Keratinocyte (primary cell): ENCODE data around the gene EPHA6. TPM values are rescaled to one million over a fixed set of nuclear protein-coding genes. Genes with fewer than 3 reads are reported as not detected.

Experiments
- DNase-seq: peaks from one replicate; pipeline ENCODE4 v3.0.0-alpha.2; 2011; ENCODE audit warnings: low read depth, missing footprints, low spot score
- FAIRE-seq: peaks from 2 replicates; lab custom pipeline; 2011; peaks lifted over from hg19 to GRCh38; lab: Jason Lieb, UNC
- H2AFZ ChIP-seq: 2 replicates; pipeline ENCODE4 v1.6.0; 2012; ENCODE audit warnings: low read length, control low read depth, inconsistent platforms; ENCODE audit not compliant: control insufficient read depth
- H3K27ac ChIP-seq: 2 replicates; pipeline ENCODE4 v1.5.1; 2011; ENCODE audit warnings: low read length; ENCODE audit not compliant: control insufficient read depth, insufficient read depth
- H3K27me3 ChIP-seq: 3 replicates; pipeline ENCODE4 v1.6.0; 2011; ENCODE audit warnings: low read length; ENCODE audit not compliant: control insufficient read depth, insufficient read depth; ENCODE audit errors: extremely low read depth
- H3K36me3 ChIP-seq, 2 experiments: 2 replicates in 1 of 2; 3 replicates in 1 of 2; pipeline ENCODE4 v1.5.1; 2011; ENCODE audit warnings: low read length in 2 of 2, mild to moderate bottlenecking in 1 of 2; ENCODE audit not compliant: control insufficient read depth in 2 of 2, insufficient read depth in 2 of 2; ENCODE audit errors: extremely low read depth in 1 of 2
- H3K4me1 ChIP-seq: 3 replicates; pipeline ENCODE4 v1.5.1; 2011; ENCODE audit warnings: low read length; ENCODE audit not compliant: control insufficient read depth, insufficient read depth; ENCODE audit errors: extremely low read depth
- H3K4me2 ChIP-seq: 3 replicates; pipeline ENCODE4 v1.6.0; 2011; ENCODE audit warnings: low read depth, low read length; ENCODE audit not compliant: control insufficient read depth, insufficient read depth; ENCODE audit errors: extremely low read depth
- H3K4me3 ChIP-seq, 3 experiments: fragments of 200-600 bp in 1 of 3; sonication (generic) in 1 of 3; 2 replicates in 2 of 3; 3 replicates in 1 of 3; pipeline ENCODE4 v1.5.1; 2011 to 2016; ENCODE audit warnings: low read length in 3 of 3, mild to moderate bottlenecking in 3 of 3, control low read depth in 2 of 3, inconsistent platforms in 1 of 3, low read depth in 1 of 3, mixed read lengths in 1 of 3, mixed run types in 1 of 3, moderate library complexity in 1 of 3; ENCODE audit not compliant: control insufficient read depth in 2 of 3, insufficient read depth in 2 of 3; ENCODE audit errors: extremely low read depth in 1 of 3
- H3K79me2 ChIP-seq: 2 replicates; pipeline ENCODE4 v1.6.0; 2012; ENCODE audit warnings: low read length; ENCODE audit not compliant: control insufficient read depth, insufficient read depth
- H3K9ac ChIP-seq: 3 replicates; pipeline ENCODE4 v1.6.0; 2011; ENCODE audit warnings: low read length; ENCODE audit not compliant: control insufficient read depth, insufficient read depth; ENCODE audit errors: extremely low read depth
- H3K9me1 ChIP-seq: 3 replicates; pipeline ENCODE4 v1.6.0; 2011; ENCODE audit warnings: low read length; ENCODE audit not compliant: control insufficient read depth, insufficient read depth; ENCODE audit errors: extremely low read depth
- H3K9me3 ChIP-seq: 2 replicates; pipeline ENCODE4 v1.5.1; 2012; ENCODE audit warnings: low read depth, low read length; ENCODE audit not compliant: control insufficient read depth
- H4K20me1 ChIP-seq: 3 replicates; pipeline ENCODE4 v1.6.0; 2011; ENCODE audit warnings: low read length; ENCODE audit not compliant: control insufficient read depth, insufficient read depth; ENCODE audit errors: extremely low read depth
- EZH2 ChIP-seq: IDR thresholded peaks from one replicate; pipeline ENCODE4 v1.6.1; 2012; ENCODE audit warnings: inconsistent platforms, mild to moderate bottlenecking, low read length, moderate library complexity
- dilution Hi-C: fragments of 300-500 bp; cut with MboI; formaldehyde crosslinking; loops from one replicate; pipeline ENCODE4 v1.7.0; 2020; ENCODE audit warnings: low sequenced_read_pairs; ENCODE audit not compliant: extremely low pct_ligation_motif_present
- polyA plus RNA-seq, 5 experiments: library from polyadenylated mRNA; depleted of rRNA in 3 of 5; stranded (reverse) in 3 of 5; stranded (forward) in 1 of 5; unstranded in 1 of 5; fragments of >200 nt; gene quantifications; 1 replicate in 1 of 5; 2 replicates in 3 of 5; 3 replicates in 1 of 5; pipeline versions ENCODE4 v1.2.1 to v1.2.3, GENCODE V29; 2011 to 2012; ENCODE audit warnings: missing spikeins in 2 of 5, low read depth in 1 of 5, low replicate concordance in 1 of 5
- TF ChIP-seq, protein P1 (sequence below), 3 experiments: IDR thresholded peaks in 1 of 3; conservative IDR thresholded peaks in 1 of 3; optimal IDR thresholded peaks in 1 of 3; 2 replicates in 2 of 3; 3 replicates in 1 of 3; pipeline versions ENCODE3 to v1.5.1; 2011; ENCODE audit warnings: low read length in 3 of 3, mild to moderate bottlenecking in 3 of 3, moderate library complexity in 2 of 3, control low read depth in 1 of 3, inconsistent platforms in 1 of 3; ENCODE audit not compliant: insufficient read depth in 2 of 3; ENCODE audit errors: extremely low read depth in 1 of 3

The EPHA6 gene
- polyA plus RNA-seq, 1 donor (not counting 4 experiments of a cell fraction or from before 2014, with no cell fraction given): not detected

DNA sequence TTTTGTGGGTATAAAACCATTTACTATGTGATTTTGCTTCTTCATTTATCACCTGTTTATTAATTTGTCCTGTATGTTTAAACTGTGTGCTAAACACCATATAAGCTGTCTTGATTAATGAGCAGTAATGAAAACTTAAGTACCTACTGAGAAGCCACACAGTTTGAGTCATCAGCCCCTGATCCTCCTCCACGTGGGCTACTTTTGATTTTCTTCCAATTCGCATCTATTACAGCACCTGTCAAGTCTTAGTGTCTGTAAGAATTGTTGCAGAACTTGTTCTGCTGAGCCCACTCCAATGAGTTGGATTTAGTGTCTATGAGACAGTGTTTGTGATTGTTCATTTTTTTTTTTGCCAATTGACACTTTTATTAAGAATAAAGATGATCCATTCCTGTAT is 16.8 kb downstream of the EPHA6 start:
- no peaks in the 10 kb centered on the region for H3K9me3 ChIP-seq
- H3K4me2 ChIP-seq: no peak overlapping the region
- dilution Hi-C loops: no loop called here
- no peak overlapping the region for H3K9ac ChIP-seq
- FAIRE-seq: no peak
- H3K27me3 ChIP-seq: no peaks in the 10 kb centered on the region
- H3K79me2 ChIP-seq: no peaks in the 10 kb centered on the region
- DNase-seq: no peak
- no peak overlapping the region for H3K4me3 ChIP-seq
- H4K20me1 ChIP-seq: no peaks in the 10 kb centered on the region
- no peaks in the 10 kb centered on the region for H3K4me1 ChIP-seq
- no peak for TF ChIP-seq EZH2
- TF ChIP-seq, protein P1, sequence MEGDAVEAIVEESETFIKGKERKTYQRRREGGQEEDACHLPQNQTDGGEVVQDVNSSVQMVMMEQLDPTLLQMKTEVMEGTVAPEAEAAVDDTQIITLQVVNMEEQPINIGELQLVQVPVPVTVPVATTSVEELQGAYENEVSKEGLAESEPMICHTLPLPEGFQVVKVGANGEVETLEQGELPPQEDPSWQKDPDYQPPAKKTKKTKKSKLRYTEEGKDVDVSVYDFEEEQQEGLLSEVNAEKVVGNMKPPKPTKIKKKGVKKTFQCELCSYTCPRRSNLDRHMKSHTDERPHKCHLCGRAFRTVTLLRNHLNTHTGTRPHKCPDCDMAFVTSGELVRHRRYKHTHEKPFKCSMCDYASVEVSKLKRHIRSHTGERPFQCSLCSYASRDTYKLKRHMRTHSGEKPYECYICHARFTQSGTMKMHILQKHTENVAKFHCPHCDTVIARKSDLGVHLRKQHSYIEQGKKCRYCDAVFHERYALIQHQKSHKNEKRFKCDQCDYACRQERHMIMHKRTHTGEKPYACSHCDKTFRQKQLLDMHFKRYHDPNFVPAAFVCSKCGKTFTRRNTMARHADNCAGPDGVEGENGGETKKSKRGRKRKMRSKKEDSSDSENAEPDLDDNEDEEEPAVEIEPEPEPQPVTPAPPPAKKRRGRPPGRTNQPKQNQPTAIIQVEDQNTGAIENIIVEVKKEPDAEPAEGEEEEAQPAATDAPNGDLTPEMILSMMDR (optimal IDR thresholded peaks at IDR 0.05 in 1 of 3, IDR thresholded peaks at IDR 0.05 in 1 of 3, conservative IDR thresholded peaks at IDR 0.05 in 1 of 3; ENCODE audit: extremely low read depth in 1 of 3, insufficient read depth in 2 of 3, low read length in 3 of 3): no peak
- H2AFZ ChIP-seq: no peak overlapping the region
- H3K36me3 ChIP-seq: no peaks in the 10 kb centered on the region
- H3K27ac ChIP-seq: no peak overlapping the region
- H3K9me1 ChIP-seq: no peaks in the 10 kb centered on the region

DNA sequence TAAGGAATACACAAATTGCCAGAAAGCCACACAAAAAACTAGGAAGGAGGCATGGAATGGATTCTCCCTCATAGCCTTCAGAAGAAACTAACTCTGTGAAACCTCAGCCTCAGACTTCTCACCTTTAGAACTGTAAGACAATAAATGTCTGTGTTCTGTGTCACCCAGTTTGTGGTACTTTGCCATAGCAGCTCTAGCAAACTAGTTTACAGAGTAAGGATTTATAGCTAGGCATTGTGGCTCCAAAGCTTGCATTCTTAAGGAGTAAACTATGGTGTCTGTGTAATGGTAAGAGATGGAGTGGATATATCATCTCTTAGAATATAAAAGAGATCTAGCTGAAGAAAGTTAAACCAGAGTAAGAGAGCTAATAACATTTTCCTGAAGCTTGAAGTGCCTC is 18.9 kb downstream of the EPHA6 start:
- Histone ChIP-seq H2AFZ (no peak overlapping the region), H3K9ac (no peak overlapping the region), H3K27ac (no peak overlapping the region), H3K9me1 (no peaks in the 10 kb centered on the region), H3K4me2 (no peak overlapping the region), H3K4me3 (no peak overlapping the region), H4K20me1 (no peaks in the 10 kb centered on the region), H3K4me1 (no peaks in the 10 kb centered on the region), H3K79me2 (no peaks in the 10 kb centered on the region), H3K36me3 (no peaks in the 10 kb centered on the region), H3K9me3 (no peaks in the 10 kb centered on the region), H3K27me3 (no peaks in the 10 kb centered on the region)
- no peak for TF ChIP-seq EZH2
- TF ChIP-seq, protein P1 (optimal IDR thresholded peaks at IDR 0.05 in 1 of 3, IDR thresholded peaks at IDR 0.05 in 1 of 3, conservative IDR thresholded peaks at IDR 0.05 in 1 of 3; ENCODE audit: extremely low read depth in 1 of 3, insufficient read depth in 2 of 3, low read length in 3 of 3): no peak
- DNase-seq (no peak), FAIRE-seq (no peak)
- dilution Hi-C loops: no loop called here
